ENCODE results near the gene KRTCAP2. TPM values are rescaled to one million over a fixed set of nuclear protein-coding genes. Genes with fewer than 3 reads are reported as not detected.
"Not testable (repeated sequence)": the region's sequence is repeated elsewhere in the genome, so short reads cannot be mapped to it uniquely, and the experiment has no call there.

KRTCAP2 gene
- total RNA-seq, 4 donors from 2014 or later, result 77.1 to 180 (median 113) TPM

- Histone ChIP-seq H3K4me1 (peaks cover 23% of the 10 kb centered on the region), H3K27me3 (no peaks in the 10 kb centered on the region), H3K27ac (peak overlapping the region; percentile 25), H3K4me3 (no peak overlapping the region), H3K36me3 (peaks cover 21% of the 10 kb centered on the region), H3K9me3 (no peaks in the 10 kb centered on the region)
- peak; percentile 93 for DNase-seq (ENCODE audit: low spot score in 2 of 2)
- no peak for TF ChIP-seq EP300 (IDR thresholded peaks at IDR 0.05)
- TF ChIP-seq CTCF (IDR thresholded peaks at IDR 0.05), result peak; percentile 81 to 91
- 5% methylated on average over 8 of the region's 28 CpGs for WGBS
Observed at GRCh38 chr1:155167166-155168104, 5.7 kb downstream of the KRTCAP2 start.

GRCh38 chr1:155166471-155167165 is 6.5 kb downstream of the KRTCAP2 start:
- DNase-seq (ENCODE audit: low spot score in 2 of 2), result peak; percentile 78 to 80
- Histone ChIP-seq H3K9me3 (no peaks in the 10 kb centered on the region), H3K4me3 (no peak overlapping the region), H3K27ac (peak overlapping the region; percentile 25), H3K36me3 (peaks cover 21% of the 10 kb centered on the region), H3K4me1 (peaks cover 16% of the 10 kb centered on the region), H3K27me3 (no peaks in the 10 kb centered on the region)
- 52% methylated on average over 22 of the region's 27 CpGs for WGBS
- TF ChIP-seq POLR2A (IDR thresholded peaks at IDR 0.05) (no peak), EP300 (IDR thresholded peaks at IDR 0.05) (no peak), POLR2AphosphoS5 (IDR thresholded peaks at IDR 0.05) (no peak), CTCF (IDR thresholded peaks at IDR 0.05) (no peak)

- Histone ChIP-seq H3K4me1 (peaks cover 16% of the 10 kb centered on the region), H3K27me3 (no peaks in the 10 kb centered on the region), H3K27ac (no peak overlapping the region), H3K9me3 (no peaks in the 10 kb centered on the region), H3K36me3 (peaks cover 21% of the 10 kb centered on the region), H3K4me3 (no peak overlapping the region)
- 67% methylated on average over 8 of the region's 8 CpGs for WGBS
- no peak for TF ChIP-seq CTCF (IDR thresholded peaks at IDR 0.05)
- no peak for TF ChIP-seq POLR2AphosphoS5 (IDR thresholded peaks at IDR 0.05)
- TF ChIP-seq POLR2A (IDR thresholded peaks at IDR 0.05), result no peak
- no peak for TF ChIP-seq EP300 (IDR thresholded peaks at IDR 0.05)
- peak in 1 of 2 donors; percentile 71 for DNase-seq (ENCODE audit: low spot score in 2 of 2)
Observed at GRCh38 chr1:155166051-155166470, 7.0 kb downstream of the KRTCAP2 start.

- H3K4me3 ChIP-seq; DNase-seq (ENCODE audit: low spot score in 2 of 2); H3K36me3 ChIP-seq; H3K27me3 ChIP-seq; H3K27ac ChIP-seq; H3K9me3 ChIP-seq: not testable (repeated sequence)
- H3K4me1 ChIP-seq, result peaks cover 16% of the 10 kb centered on the region
- WGBS, result 96% methylated on average over 11 of the region's 11 CpGs
Observed at GRCh38 chr1:155164625-155165024, 8.5 kb downstream of the KRTCAP2 start.

GRCh38 chr1:155163785-155164184 is 9.3 kb downstream of the KRTCAP2 start:
- DNase-seq (ENCODE audit: low spot score in 2 of 2); H3K27ac ChIP-seq: not testable (repeated sequence)
- 92% methylated on average over 4 of the region's 4 CpGs for WGBS

GRCh38 chr1:155162631-155163030 is 10.5 kb downstream of the KRTCAP2 start:
- H3K27me3 ChIP-seq, H3K27ac ChIP-seq: not testable (repeated sequence)

More at GRCh38 chr1:155163785-155164184, 9.3 kb downstream of the KRTCAP2 start:
- peaks cover 16% of the 10 kb centered on the region for H3K4me1 ChIP-seq
- H3K36me3 ChIP-seq, H3K27me3 ChIP-seq, H3K4me3 ChIP-seq, H3K9me3 ChIP-seq: not testable (repeated sequence)

More at GRCh38 chr1:155162631-155163030, 10.5 kb downstream of the KRTCAP2 start:
- 95% methylated on average over 6 of the region's 6 CpGs for WGBS
- DNase-seq (ENCODE audit: low spot score in 2 of 2); H3K4me3 ChIP-seq; H3K9me3 ChIP-seq; H3K36me3 ChIP-seq: not testable (repeated sequence)
- peaks cover 11% of the 10 kb centered on the region for H3K4me1 ChIP-seq
